HepG2 (cell line): Measurements from ENCODE around the gene CHAF1A. TPM values are rescaled to one million over a fixed set of nuclear protein-coding genes. Genes with fewer than 3 reads are reported as not detected.

Experiments used
- ATAC-seq: fragments of 200-7000 bp; cut with Tn5 transposase; 3 replicates; pipeline ENCODE4 v1.9.1; 2020; ENCODE audit warnings: mild to moderate bottlenecking, moderate library complexity
- BruUV-seq: library from RNA; stranded (reverse); fragments of 400-500 nt; replicated peaks from 2 replicates; lab custom pipeline; 2021; lab: Mats Ljungman, UMichigan
- CTCF ChIA-PET: fragments of 300-600 bp; formaldehyde crosslinking; extraction: SDS; loops from one replicate; lab custom pipeline; 2021; ENCODE audit warnings: low total read pairs, inconsistent platforms, low intra/inter-chr PET ratio; lab: Yijun Ruan, JAX
- POLR2A ChIA-PET: fragments of 350-600 bp; sonication (Branson Sonifier 250); formaldehyde crosslinking; loops from one replicate; lab custom pipeline; 2020; ENCODE audit warnings: antibody characterized with exemption, inconsistent platforms; lab: Yijun Ruan, JAX
- DNase-seq: peaks from one replicate; pipeline ENCODE4 v3.0.0-alpha.2; 2015; ENCODE audit warnings: low spot score
- FAIRE-seq: peaks from 3 replicates; lab custom pipeline; 2011; peaks lifted over from hg19 to GRCh38; lab: Jason Lieb, UNC
- H2AFZ ChIP-seq: one replicate; pipeline ENCODE4 v1.6.1; 2011; ENCODE audit warnings: low read length, inconsistent platforms
- H3K27ac ChIP-seq: fragments of 300-600 bp; 3 replicates; pipeline ENCODE4 v1.8.0; 2011; ENCODE audit warnings: mixed run types, mild to moderate bottlenecking, mixed read lengths, low read length, inconsistent platforms; ENCODE audit not compliant: insufficient read depth; ENCODE audit errors: extremely low read length
- H3K27me3 ChIP-seq, 2 experiments: fragments of 200-600 bp in 1 of 2; 2 replicates in 1 of 2; 3 replicates in 1 of 2; pipeline versions ENCODE4 v1.6.0 to v1.8.0; 2011; ENCODE audit warnings: low read length in 2 of 2, mild to moderate bottlenecking in 2 of 2, moderate library complexity in 2 of 2, inconsistent platforms in 1 of 2; ENCODE audit not compliant: insufficient read depth in 2 of 2, control insufficient read depth in 1 of 2
- H3K36me3 ChIP-seq, 2 experiments: fragments of 200-600 bp in 1 of 2; replicated peaks in 1 of 2; 2 replicates in 1 of 2; 3 replicates in 1 of 2; pipeline versions ENCODE4 v1.5.1 to v1.8.0; 2011; ENCODE audit warnings: low read length in 2 of 2, inconsistent platforms in 1 of 2; ENCODE audit not compliant: insufficient read depth in 2 of 2, control insufficient read depth in 1 of 2
- H3K4me1 ChIP-seq: 2 replicates; pipeline ENCODE4 v1.5.1; 2012; ENCODE audit warnings: low read length, inconsistent platforms; ENCODE audit not compliant: insufficient read depth
- H3K4me2 ChIP-seq: 2 replicates; pipeline ENCODE4 v1.6.0; 2011; ENCODE audit warnings: low read depth, low read length, inconsistent platforms
- H3K4me3 ChIP-seq, 3 experiments: fragments of 200-600 bp in 1 of 3; sonication (generic), shearing (Covaris generic) in 1 of 3; replicated peaks in 1 of 3; 2 replicates each; pipeline ENCODE4 v1.5.1; 2011 to 2016; ENCODE audit warnings: low read length in 3 of 3, inconsistent platforms in 2 of 3, low read depth in 2 of 3, mild to moderate bottlenecking in 2 of 3, control low read depth in 1 of 3, mixed read lengths in 1 of 3; ENCODE audit not compliant: insufficient read depth in 1 of 3
- H3K79me2 ChIP-seq: one replicate; pipeline ENCODE4 v1.6.1; 2011; ENCODE audit warnings: low read length, inconsistent platforms; ENCODE audit not compliant: insufficient read depth
- H3K9ac ChIP-seq: 2 replicates; pipeline ENCODE4 v1.6.0; 2011; ENCODE audit warnings: mild to moderate bottlenecking, low read depth, low read length, inconsistent platforms; ENCODE audit not compliant: insufficient read depth
- H3K9me3 ChIP-seq: 2 replicates; pipeline ENCODE4 v1.5.1; 2012; ENCODE audit warnings: mild to moderate bottlenecking, low read length
- H4K20me1 ChIP-seq: 2 replicates; pipeline ENCODE4 v1.6.0; 2011; ENCODE audit warnings: inconsistent platforms, mild to moderate bottlenecking, low read length, moderate library complexity; ENCODE audit not compliant: insufficient read depth
- FIP1L1 ChIP-seq: fragments of 200-400 bp; formaldehyde crosslinking; IDR thresholded peaks from 2 replicates; pipeline ENCODE4 v1.6.1; 2018; ENCODE audit warnings: low read depth, mild to moderate bottlenecking, low read length, moderate library complexity, borderline replicate concordance; ENCODE audit not compliant: insufficient read depth
- MTA3 ChIP-seq: sonication (generic); formaldehyde crosslinking; IDR thresholded peaks from 2 replicates; pipeline ENCODE4 v1.4.0; 2020; ENCODE audit warnings: missing genetic modification reagents
- SNAI1 ChIP-seq: sonication (generic); formaldehyde crosslinking; IDR thresholded peaks from 2 replicates; pipeline ENCODE4 v1.5.0; 2020; ENCODE audit warnings: mild to moderate bottlenecking, missing genetic modification reagents, borderline replicate concordance
- SPEN ChIP-seq: sonication (generic); formaldehyde crosslinking; IDR thresholded peaks from 2 replicates; pipeline ENCODE4 v1.5.1; 2020; ENCODE audit warnings: low read depth, mild to moderate bottlenecking, missing genetic modification reagents
- ZNF10 ChIP-seq: sonication (generic); formaldehyde crosslinking; IDR thresholded peaks from 2 replicates; pipeline ENCODE4 v1.4.0; 2020; ENCODE audit warnings: mild to moderate bottlenecking, low read depth, missing genetic modification reagents, borderline replicate concordance
- ZNF282 ChIP-seq: fragments of 450-650 bp; IDR thresholded peaks from 2 replicates; pipeline ENCODE4 v1.6.1; 2018; ENCODE audit not compliant: partially characterized antibody
- ZNF317 ChIP-seq: sonication (generic); formaldehyde crosslinking; IDR thresholded peaks from 2 replicates; pipeline ENCODE4 v1.5.0; 2020; ENCODE audit warnings: mild to moderate bottlenecking, missing genetic modification reagents
- ZNF552 ChIP-seq: sonication (generic); formaldehyde crosslinking; IDR thresholded peaks from 2 replicates; pipeline ENCODE4 v1.9.0; 2022; ENCODE audit warnings: missing genetic modification reagents, mild to moderate bottlenecking, borderline replicate concordance
- ZNF790 ChIP-seq: sonication (generic); formaldehyde crosslinking; IDR thresholded peaks from 2 replicates; pipeline ENCODE4 v1.8.0; 2022; ENCODE audit warnings: missing genetic modification reagents, mild to moderate bottlenecking, borderline replicate concordance
- WGBS: methylation state at CpG from one replicate; pipeline ENCODE4 v1.1.6; 2017; ENCODE audit warnings: low lambda C conversion rate; 5-methylcytosine and 5-hydroxymethylcytosine counted together
- in situ Hi-C: cut with HindIII; loops from 2 replicates; pipeline ENCODE4 v1.10.0; 2017; ENCODE audit warnings: low pct_unique_long_range_greater_than_20kb; ENCODE audit not compliant: extremely low pct_ligation_motif_present
- intact Hi-C: fragments of 100-400 bp; cut with micrococcal nuclease; formaldehyde crosslinking; loops from one replicate; pipeline ENCODE4 v1.10.0; 2022; ENCODE audit not compliant: unreplicated experiment
- polyA plus RNA-seq, 8 experiments: library from polyadenylated mRNA; depleted of rRNA in 3 of 8; stranded (reverse) in 7 of 8; unstranded in 1 of 8; fragments of >200 nt; fragmentation: Illumina TruSeq in 4 of 8; extraction: Trizol in 4 of 8; gene quantifications; 2 replicates each; pipeline versions ENCODE4 v1.2.1 to v1.2.3, GENCODE V29; 2011 to 2016; ENCODE audit warnings: low read depth in 4 of 8, missing spikeins in 1 of 8, mixed read lengths in 1 of 8; ENCODE audit not compliant: insufficient read depth in 1 of 8
- total RNA-seq, 5 experiments: library from RNA; depleted of rRNA; stranded (reverse); fragments of >200 nt; fragmentation: Illumina TruSeq; extraction: Trizol; gene quantifications; 2 replicates each; pipeline ENCODE4 v1.2.3, GENCODE V29; 2016; ENCODE audit warnings: low read depth in 1 of 5
- TF ChIP-seq, protein P1 (sequence below): sonication (generic); formaldehyde crosslinking; IDR thresholded peaks from 2 replicates; pipeline ENCODE4 v1.4.0; 2020; ENCODE audit warnings: low read depth, missing genetic modification reagents
- TF ChIP-seq, protein P2 (sequence below): sonication (generic); formaldehyde crosslinking; IDR thresholded peaks from 2 replicates; pipeline ENCODE4 v1.8.1; 2022; ENCODE audit warnings: low read depth, mild to moderate bottlenecking, missing genetic modification reagents
- TF ChIP-seq, protein P3 (sequence below): IDR thresholded peaks from 2 replicates; pipeline ENCODE4 v1.6.1; 2012; ENCODE audit warnings: inconsistent platforms

Gene CHAF1A
- total and polyA plus RNA-seq, 2 of the 13 experiments (the other 11 are each of a cell fraction or from before 2014, with no cell fraction given) = 11.0 to 34.8 TPM

DNA sequence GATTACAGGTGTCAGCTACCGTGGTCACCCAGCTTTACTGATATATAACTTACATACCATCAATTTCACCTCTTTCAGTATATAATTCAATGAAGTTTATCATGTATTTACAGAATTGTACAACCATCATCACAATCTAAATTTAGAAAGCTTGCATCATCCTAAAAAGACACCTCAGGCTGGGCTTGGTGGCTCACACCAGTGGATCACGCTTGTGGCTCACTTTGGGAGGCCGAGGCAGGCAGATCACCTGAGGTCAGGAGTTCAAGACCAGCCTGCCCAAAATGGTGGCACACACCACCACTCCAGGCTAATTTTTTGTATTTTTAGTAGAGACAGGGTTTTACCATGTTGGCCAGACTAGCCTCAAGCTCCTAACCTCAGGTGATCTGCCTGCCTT lies 65.4 kb downstream of the CHAF1A start (continued):
- TF ChIP-seq FIP1L1 (no peak), ZNF282 (no peak), MTA3 (no peak)

DNA sequence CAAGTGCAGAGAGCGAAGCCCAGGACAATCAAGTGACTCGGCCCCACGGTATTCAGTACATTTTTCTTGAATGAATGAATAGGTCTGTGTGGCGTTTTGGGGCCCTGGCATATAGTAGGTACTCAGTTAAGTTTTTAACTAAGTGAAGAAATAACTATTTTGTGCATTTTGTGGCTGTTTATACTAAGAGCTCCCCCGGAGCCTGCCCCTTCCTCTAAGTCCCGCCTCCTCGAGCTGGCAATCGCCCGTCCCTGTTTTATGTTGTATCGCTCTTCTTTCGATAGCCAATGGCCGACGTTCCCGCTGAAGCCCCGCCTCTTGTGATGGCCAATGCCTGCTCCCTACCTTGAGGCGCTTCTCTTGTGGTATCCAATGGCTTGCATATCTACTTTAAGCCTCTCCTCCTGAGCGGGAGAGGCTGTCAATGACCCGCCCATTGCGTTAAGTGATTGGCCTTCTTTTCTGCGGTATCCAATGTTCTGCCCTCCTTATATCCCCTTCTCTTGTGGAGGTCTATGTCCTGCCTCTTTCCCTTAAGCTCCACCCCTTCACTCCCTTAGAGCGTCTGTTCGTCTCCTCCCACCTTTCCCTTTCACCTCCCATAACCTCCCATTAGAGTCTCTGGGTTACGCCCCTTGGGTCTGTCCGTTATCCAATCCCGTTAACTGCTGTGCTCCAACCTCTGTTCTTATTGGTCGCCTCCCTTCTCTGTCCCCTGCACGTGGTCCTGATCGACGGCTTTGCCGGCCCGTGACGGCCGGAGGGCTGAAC lies 69.1 kb downstream of the CHAF1A start:
- in situ Hi-C loops (no loop called here), intact Hi-C loops (loop anchor here (5.0 kb wide), 1 partner anchor 66 kb away; the partner anchor contains the start of gene PLIN5)
- DNase-seq (peak; percentile 100), ATAC-seq (peak; percentile 92), FAIRE-seq (peak; percentile 100)
- ChIA-PET POLR2A (interaction anchor here (0.8 to 2.6 kb wide), 25 partner anchors 9 to 413 kb away, joined by 3 to 37 read pairs (median 6); partner anchors contain the start of genes CHAF1A, LRG1, MPND and PLIN4), CTCF (no interaction called here)
- no peaks in the 10 kb centered on the region; a peak in 1 of 5 replicates for H3K27me3 ChIP-seq
- no peak overlapping the region for H2AFZ ChIP-seq
- H3K9ac ChIP-seq = peak overlapping the region; percentile 78
- H3K4me1 ChIP-seq = peaks cover 21% of the 10 kb centered on the region
- peaks cover 3 to 12% of the 10 kb centered on the region in 2 experiments; a peak in 3 of 5 replicates for H3K36me3 ChIP-seq
- 0 out of 2 replicates have a peak, but pooled peaks cover 4% of the 10 kb centered on the region for H4K20me1 ChIP-seq
- H3K4me3 ChIP-seq = peak overlapping the region; percentile 59 to 72 (median 65)
- peak overlapping the region; percentile 88 for H3K27ac ChIP-seq
- peaks cover 22% of the 10 kb centered on the region for H3K79me2 ChIP-seq
- under 1% methylated on average over 33 of the region's 33 CpGs for WGBS
- peak overlapping the region; percentile 74 for H3K4me2 ChIP-seq
- no peaks in the 10 kb centered on the region for H3K9me3 ChIP-seq
- no TSS peak for BruUV-seq
- no peak for TF ChIP-seq ZNF552
- no peak for TF ChIP-seq ZNF790 (CRISPR knock-in tag)
- TF ChIP-seq, protein P1, sequence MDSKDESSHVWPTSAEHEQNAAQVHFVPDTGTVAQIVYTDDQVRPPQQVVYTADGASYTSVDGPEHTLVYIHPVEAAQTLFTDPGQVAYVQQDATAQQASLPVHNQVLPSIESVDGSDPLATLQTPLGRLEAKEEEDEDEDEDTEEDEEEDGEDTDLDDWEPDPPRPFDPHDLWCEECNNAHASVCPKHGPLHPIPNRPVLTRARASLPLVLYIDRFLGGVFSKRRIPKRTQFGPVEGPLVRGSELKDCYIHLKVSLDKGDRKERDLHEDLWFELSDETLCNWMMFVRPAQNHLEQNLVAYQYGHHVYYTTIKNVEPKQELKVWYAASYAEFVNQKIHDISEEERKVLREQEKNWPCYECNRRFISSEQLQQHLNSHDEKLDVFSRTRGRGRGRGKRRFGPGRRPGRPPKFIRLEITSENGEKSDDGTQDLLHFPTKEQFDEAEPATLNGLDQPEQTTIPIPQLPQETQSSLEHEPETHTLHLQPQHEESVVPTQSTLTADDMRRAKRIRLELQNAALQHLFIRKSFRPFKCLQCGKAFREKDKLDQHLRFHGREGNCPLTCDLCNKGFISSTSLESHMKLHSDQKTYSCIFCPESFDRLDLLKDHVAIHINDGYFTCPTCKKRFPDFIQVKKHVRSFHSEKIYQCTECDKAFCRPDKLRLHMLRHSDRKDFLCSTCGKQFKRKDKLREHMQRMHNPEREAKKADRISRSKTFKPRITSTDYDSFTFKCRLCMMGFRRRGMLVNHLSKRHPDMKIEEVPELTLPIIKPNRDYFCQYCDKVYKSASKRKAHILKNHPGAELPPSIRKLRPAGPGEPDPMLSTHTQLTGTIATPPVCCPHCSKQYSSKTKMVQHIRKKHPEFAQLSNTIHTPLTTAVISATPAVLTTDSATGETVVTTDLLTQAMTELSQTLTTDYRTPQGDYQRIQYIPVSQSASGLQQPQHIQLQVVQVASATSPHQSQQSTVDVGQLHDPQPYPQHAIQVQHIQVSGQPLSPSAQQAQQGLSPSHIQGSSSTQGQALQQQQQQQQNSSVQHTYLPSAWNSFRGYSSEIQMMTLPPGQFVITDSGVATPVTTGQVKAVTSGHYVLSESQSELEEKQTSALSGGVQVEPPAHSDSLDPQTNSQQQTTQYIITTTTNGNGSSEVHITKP = no peak
- TF ChIP-seq ZNF317 (CRISPR knock-in tag) = no peak
- TF ChIP-seq, protein P2, sequence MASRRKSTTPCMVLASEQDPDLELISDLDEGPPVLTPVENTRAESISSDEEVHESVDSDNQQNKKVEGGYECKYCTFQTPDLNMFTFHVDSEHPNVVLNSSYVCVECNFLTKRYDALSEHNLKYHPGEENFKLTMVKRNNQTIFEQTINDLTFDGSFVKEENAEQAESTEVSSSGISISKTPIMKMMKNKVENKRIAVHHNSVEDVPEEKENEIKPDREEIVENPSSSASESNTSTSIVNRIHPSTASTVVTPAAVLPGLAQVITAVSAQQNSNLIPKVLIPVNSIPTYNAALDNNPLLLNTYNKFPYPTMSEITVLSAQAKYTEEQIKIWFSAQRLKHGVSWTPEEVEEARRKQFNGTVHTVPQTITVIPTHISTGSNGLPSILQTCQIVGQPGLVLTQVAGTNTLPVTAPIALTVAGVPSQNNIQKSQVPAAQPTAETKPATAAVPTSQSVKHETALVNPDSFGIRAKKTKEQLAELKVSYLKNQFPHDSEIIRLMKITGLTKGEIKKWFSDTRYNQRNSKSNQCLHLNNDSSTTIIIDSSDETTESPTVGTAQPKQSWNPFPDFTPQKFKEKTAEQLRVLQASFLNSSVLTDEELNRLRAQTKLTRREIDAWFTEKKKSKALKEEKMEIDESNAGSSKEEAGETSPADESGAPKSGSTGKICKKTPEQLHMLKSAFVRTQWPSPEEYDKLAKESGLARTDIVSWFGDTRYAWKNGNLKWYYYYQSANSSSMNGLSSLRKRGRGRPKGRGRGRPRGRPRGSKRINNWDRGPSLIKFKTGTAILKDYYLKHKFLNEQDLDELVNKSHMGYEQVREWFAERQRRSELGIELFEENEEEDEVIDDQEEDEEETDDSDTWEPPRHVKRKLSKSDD (CRISPR knock-in tag) = no peak
- TF ChIP-seq, protein P3, sequence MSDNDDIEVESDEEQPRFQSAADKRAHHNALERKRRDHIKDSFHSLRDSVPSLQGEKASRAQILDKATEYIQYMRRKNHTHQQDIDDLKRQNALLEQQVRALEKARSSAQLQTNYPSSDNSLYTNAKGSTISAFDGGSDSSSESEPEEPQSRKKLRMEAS = peak; percentile 72; the same call in 1 of the 2 replicates
- no peak for TF ChIP-seq SPEN (CRISPR knock-in tag)
- no peak for TF ChIP-seq SNAI1 (CRISPR knock-in tag)
- no peak for TF ChIP-seq ZNF10 (CRISPR knock-in tag)
